IMR-90 (cell line): ENCODE measurements around the gene RMI1. TPM values are rescaled to one million over a fixed set of nuclear protein-coding genes. Genes with fewer than 3 reads are reported as not detected.

ENCODE experiments used
- ATAC-seq: fragments of 200-7000 bp; cut with Tn5 transposase; 2 replicates; pipeline ENCODE4 v1.9.1; 2020; ENCODE audit warnings: low read depth, mild to moderate bottlenecking, moderate library complexity
- BruUV-seq: library from RNA; stranded (reverse); fragments of 400-500 nt; replicated peaks from 2 replicates; lab custom pipeline; 2021; lab: Mats Ljungman, UMichigan
- CTCF ChIA-PET: fragments of 300-600 bp; formaldehyde crosslinking; extraction: SDS; loops from one replicate; lab custom pipeline; 2021; ENCODE audit warnings: antibody characterized with exemption; lab: Yijun Ruan, JAX
- POLR2A ChIA-PET: fragments of 300-600 bp; sonication (Branson Sonifier 250); formaldehyde crosslinking; loops from one replicate; lab custom pipeline; 2022; ENCODE audit warnings: antibody characterized with exemption; ENCODE audit not compliant: unreplicated experiment; lab: Charles Lee
- DNase-seq: peaks from one replicate; pipeline ENCODE4 v3.0.0; 2013
- H2AFZ ChIP-seq: replicated peaks from 2 replicates; pipeline ENCODE3; 2013; ENCODE audit warnings: low read length, mild to moderate bottlenecking; ENCODE audit not compliant: poor library complexity
- H2AK5ac ChIP-seq: 2 replicates; pipeline ENCODE4 v1.6.1; 2013; ENCODE audit warnings: low read depth, low read length, inconsistent platforms
- H2AK9ac ChIP-seq: replicated peaks from 2 replicates; pipeline ENCODE3; 2013; ENCODE audit warnings: mild to moderate bottlenecking, low read depth, low read length, moderate library complexity; ENCODE audit not compliant: poor library complexity
- H2BK120ac ChIP-seq: 2 replicates; pipeline ENCODE4 v1.6.1; 2013; ENCODE audit warnings: low read depth, low read length, inconsistent platforms
- H2BK15ac ChIP-seq: 3 replicates; pipeline ENCODE4 v1.6.1; 2013; ENCODE audit warnings: low read depth, low read length, inconsistent platforms
- H2BK20ac ChIP-seq: 2 replicates; pipeline ENCODE4 v1.6.1; 2013; ENCODE audit warnings: low read depth, mild to moderate bottlenecking, inconsistent platforms, low read length, moderate library complexity
- H2BK5ac ChIP-seq: 2 replicates; pipeline ENCODE4 v1.6.1; 2013; ENCODE audit warnings: mild to moderate bottlenecking, low read depth, low read length, inconsistent platforms; ENCODE audit not compliant: poor library complexity, severe bottlenecking
- H3K14ac ChIP-seq: replicated peaks from 2 replicates; pipeline ENCODE4 v1.6.1; 2013; ENCODE audit warnings: low read depth, low read length, inconsistent platforms
- H3K18ac ChIP-seq: 2 replicates; pipeline ENCODE4 v1.6.1; 2013; ENCODE audit warnings: low read depth, low read length, control low read depth
- H3K23ac ChIP-seq: 2 replicates; pipeline ENCODE4 v1.6.1; 2013; ENCODE audit warnings: low read depth, low read length, inconsistent platforms
- H3K27ac ChIP-seq: 2 replicates; pipeline ENCODE4 v1.5.1; 2013; ENCODE audit warnings: mild to moderate bottlenecking, control low read depth, low read length; ENCODE audit not compliant: insufficient read depth
- H3K27me3 ChIP-seq: 2 replicates; pipeline ENCODE4 v1.6.1; 2013; ENCODE audit warnings: low read length; ENCODE audit not compliant: control insufficient read depth, insufficient read depth
- H3K36me3 ChIP-seq: 2 replicates; pipeline ENCODE4 v1.6.1; 2013; ENCODE audit warnings: low read length, mixed read lengths; ENCODE audit not compliant: control insufficient read depth, insufficient read depth
- H3K4ac ChIP-seq: 2 replicates; pipeline ENCODE4 v1.6.1; 2013; ENCODE audit warnings: low read depth, low read length, inconsistent platforms
- H3K4me1 ChIP-seq: 2 replicates; pipeline ENCODE4 v1.6.1; 2013; ENCODE audit warnings: low read length, mixed read lengths; ENCODE audit not compliant: control insufficient read depth, insufficient read depth
- H3K4me2 ChIP-seq: 2 replicates; pipeline ENCODE4 v1.6.1; 2013; ENCODE audit warnings: low read depth, mild to moderate bottlenecking, control low read depth, low read length, moderate library complexity
- H3K4me3 ChIP-seq: 2 replicates; pipeline ENCODE4 v1.5.1; 2013; ENCODE audit warnings: low read depth, mild to moderate bottlenecking, control low read depth, low read length, moderate library complexity; ENCODE audit not compliant: insufficient read depth
- H3K56ac ChIP-seq: 2 replicates; pipeline ENCODE4 v1.6.1; 2013; ENCODE audit warnings: low read length, inconsistent platforms; ENCODE audit not compliant: insufficient read depth; ENCODE audit errors: extremely low read depth
- H3K79me1 ChIP-seq, 2 experiments: 2 replicates each; pipeline ENCODE4 v1.6.1; 2013; ENCODE audit warnings: low read length in 2 of 2, inconsistent platforms in 1 of 2, low read depth in 1 of 2
- H3K9ac ChIP-seq: 2 replicates; pipeline ENCODE4 v1.6.1; 2013; ENCODE audit warnings: low read depth, low read length, control low read depth
- H3K9me1 ChIP-seq: 2 replicates; pipeline ENCODE4 v1.6.1; 2013; ENCODE audit warnings: low read length, inconsistent platforms; ENCODE audit not compliant: insufficient read depth
- H3K9me3 ChIP-seq: 2 replicates; pipeline ENCODE4 v1.6.1; 2013; ENCODE audit warnings: low read length; ENCODE audit not compliant: control insufficient read depth, insufficient read depth
- H4K20me1 ChIP-seq: 2 replicates; pipeline ENCODE4 v1.6.1; 2013; ENCODE audit warnings: low read length, inconsistent platforms; ENCODE audit not compliant: insufficient read depth
- H4K5ac ChIP-seq: 2 replicates; pipeline ENCODE4 v1.6.1; 2013; ENCODE audit warnings: mild to moderate bottlenecking, low read depth, low read length, control low read depth
- H4K8ac ChIP-seq, 2 experiments: 2 replicates each; pipeline ENCODE4 v1.6.1; 2013; ENCODE audit warnings: low read depth in 2 of 2, low read length in 2 of 2, control low read depth in 1 of 2, inconsistent platforms in 1 of 2
- H4K91ac ChIP-seq: 2 replicates; pipeline ENCODE4 v1.6.1; 2013; ENCODE audit warnings: low read depth, low read length, inconsistent platforms; ENCODE audit not compliant: insufficient read depth
- BHLHE40 ChIP-seq: fragments of 150-350 bp; IDR thresholded peaks from 2 replicates; pipeline ENCODE4 v1.6.1; 2016; ENCODE audit warnings: mild to moderate bottlenecking, low read depth, low read length
- CEBPB ChIP-seq: IDR thresholded peaks from 2 replicates; pipeline ENCODE4 v1.6.1; 2012; ENCODE audit warnings: low read depth, low read length, improper control_type of control experiment
- CTCF ChIP-seq: conservative IDR thresholded peaks from 2 replicates; pipeline ENCODE4 v1.5.1; 2012; ENCODE audit warnings: mild to moderate bottlenecking, low read depth, low read length, improper control_type of control experiment
- FOS ChIP-seq: fragments of 150-350 bp; IDR thresholded peaks from 2 replicates; pipeline ENCODE4 v1.6.1; 2016; ENCODE audit warnings: low read depth, low read length
- MAFK ChIP-seq: IDR thresholded peaks from 2 replicates; pipeline ENCODE4 v1.6.1; 2012; ENCODE audit warnings: low read depth, low read length, improper control_type of control experiment
- MAZ ChIP-seq: IDR thresholded peaks from 2 replicates; pipeline ENCODE4 v1.6.1; 2012; ENCODE audit warnings: low read depth, mild to moderate bottlenecking, low read length, improper control_type of control experiment, moderate library complexity, borderline replicate concordance
- NFE2L2 ChIP-seq: fragments of 150-350 bp; IDR thresholded peaks from 2 replicates; pipeline ENCODE4 v1.6.1; 2016; ENCODE audit warnings: low read depth, mild to moderate bottlenecking, low read length
- RAD21 ChIP-seq: IDR thresholded peaks from 2 replicates; pipeline ENCODE4 v1.6.1; 2012; ENCODE audit warnings: low read length, improper control_type of control experiment
- RCOR1 ChIP-seq: IDR thresholded peaks from 2 replicates; pipeline ENCODE4 v1.6.1; 2012; ENCODE audit warnings: mild to moderate bottlenecking, low read length, improper control_type of control experiment; ENCODE audit not compliant: insufficient replicate concordance
- WGBS, 2 experiments: methylation state at CpG; one replicate each; pipeline versions ENCODE4 v1.1.5 to v1.1.7; 2013; ENCODE audit warnings: missing lambda C conversion rate in 2 of 2; ENCODE audit not compliant: insufficient read length in 1 of 2; ENCODE audit errors: extremely low coverage in 2 of 2; 5-methylcytosine and 5-hydroxymethylcytosine counted together
- dilution Hi-C: fragments of 300-500 bp; cut with HindIII; formaldehyde crosslinking; loops from one replicate; pipeline ENCODE4 v1.14.3; 2018; ENCODE audit warnings: low sequenced_read_pairs; ENCODE audit not compliant: unreplicated experiment
- in situ Hi-C: fragments of 300-500 bp; cut with MboI; formaldehyde crosslinking; loops from 3 replicates; pipeline ENCODE4 v1.14.3; 2019; ENCODE audit warnings: low sequenced_read_pairs, inconsistent platforms, mixed read lengths
- intact Hi-C: fragments of 100-400 bp; cut with micrococcal nuclease; formaldehyde crosslinking; loops from 2 replicates; pipeline ENCODE4 v1.10.0; 2022
- polyA plus RNA-seq, 3 experiments: library from polyadenylated mRNA; depleted of rRNA; stranded (reverse); fragments of >200 nt; gene quantifications; 2 replicates each; pipeline ENCODE4 v1.2.3, GENCODE V29; 2012; ENCODE audit warnings: low replicate concordance in 1 of 3
- total RNA-seq: library from RNA; depleted of rRNA; stranded (reverse); fragments of >200 nt; gene quantifications from 2 replicates; pipeline ENCODE4 v1.2.3, GENCODE V29; 2012

Gene RMI1
- total and polyA plus RNA-seq, 2 of the 4 experiments (the other 2 are of a cell fraction): 4.4 to 6.8 TPM

GRCh38 chr9:83991355-83991754 is 10.8 kb downstream of the RMI1 start:
- no CpG with 5 or more reads among the region's 1 CpG for WGBS, 2 experiments
- in situ Hi-C loops: no loop called here

More at GRCh38 chr9:83991355-83991754, 10.8 kb downstream of the RMI1 start:
- Histone ChIP-seq H2BK20ac (no peak overlapping the region), H2AFZ (no peak overlapping the region), H3K4ac (no peak overlapping the region), H3K56ac (no peak overlapping the region), H3K4me3 (no peak overlapping the region), H3K36me3 (peaks cover 3% of the 10 kb centered on the region; the same call in 1 of the 2 replicates), H3K14ac (no peak overlapping the region), H3K4me2 (no peak overlapping the region), H3K9me3 (no peaks in the 10 kb centered on the region), H3K27me3 (no peaks in the 10 kb centered on the region), H2BK15ac (no peak overlapping the region), H2AK9ac (no peak overlapping the region), H4K20me1 (no peaks in the 10 kb centered on the region), H3K9ac (no peak overlapping the region), H3K23ac (no peak overlapping the region), H2BK120ac (no peak overlapping the region), H2BK5ac (no peak overlapping the region), H4K8ac (no peak overlapping the region), H3K4me1 (peaks cover 2% of the 10 kb centered on the region), H4K5ac (no peak overlapping the region), H3K79me1 (peaks cover 24 to 35% of the 10 kb centered on the region in 2 experiments), H4K91ac (no peak overlapping the region), H3K27ac (no peak overlapping the region), H3K9me1 (no peaks in the 10 kb centered on the region), H2AK5ac (no peak overlapping the region), H3K18ac (no peak overlapping the region)
- ChIA-PET POLR2A (no interaction called here), CTCF (no interaction called here)
- BruUV-seq: no TSS peak
- ATAC-seq (no peak), DNase-seq (no peak)
- no peak for TF ChIP-seq CTCF
- TF ChIP-seq BHLHE40: no peak
- TF ChIP-seq MAFK: no peak
- no peak for TF ChIP-seq NFE2L2
- no peak for TF ChIP-seq RCOR1
- no peak for TF ChIP-seq MAZ
- TF ChIP-seq FOS: no peak
- no peak for TF ChIP-seq CEBPB
- TF ChIP-seq RAD21: no peak
- intact Hi-C loops (no loop called here), dilution Hi-C loops (no loop called here)
